K562 (cell line): ENCODE data around the gene SETDB2. TPM values are rescaled to one million over a fixed set of nuclear protein-coding genes. Genes with fewer than 3 reads are reported as not detected.

Experiments
- ASH1L ChIP-seq: fragments of 450-650 bp; IDR thresholded peaks from 2 replicates; pipeline ENCODE4 v1.6.1; 2018; ENCODE audit warnings: borderline replicate concordance, mild to moderate bottlenecking, low read depth; ENCODE audit not compliant: partially characterized antibody
- CC2D1A ChIP-seq: fragments of 450-650 bp; IDR thresholded peaks from 2 replicates; pipeline ENCODE4 v1.6.1; 2017; ENCODE audit warnings: mild to moderate bottlenecking
- EHMT2 ChIP-seq: fragments of 450-650 bp; IDR thresholded peaks from 2 replicates; pipeline ENCODE4 v1.6.1; 2018; ENCODE audit warnings: antibody characterized with exemption
- KDM4B ChIP-seq, 2 experiments: fragments of 450-650 bp in 1 of 2; sonication (generic) in 1 of 2; IDR thresholded peaks; 2 replicates each; pipeline ENCODE4 v1.6.1; 2016 to 2017; ENCODE audit warnings: borderline replicate concordance in 2 of 2, antibody characterized with exemption in 1 of 2, low read depth in 1 of 2, mild to moderate bottlenecking in 1 of 2
- POLR2G ChIP-seq: fragments of 200-400 bp; formaldehyde crosslinking; IDR thresholded peaks from 2 replicates; pipeline ENCODE4 v1.6.1; 2017; ENCODE audit warnings: low read depth, mild to moderate bottlenecking, antibody characterized with exemption, low read length, moderate library complexity
- ZNF707 ChIP-seq: fragments of 250-450 bp; sonication (Bioruptor Pico); conservative IDR thresholded peaks from 2 replicates; pipeline ENCODE4 v1.8.0; 2022; ENCODE audit warnings: inconsistent platforms, mild to moderate bottlenecking, moderate library complexity
- polyA plus RNA-seq, 8 experiments: library from polyadenylated mRNA; depleted of rRNA in 4 of 8; stranded (reverse) in 5 of 8; unstranded in 3 of 8; fragments of >200 nt; fragmentation: Nextera tagmentation in 2 of 8; fragmentation: Illumina TruSeq in 1 of 8; extraction: Ambion mirVana in 2 of 8; extraction: Trizol in 1 of 8; gene quantifications; 2 replicates each; pipeline versions ENCODE4 v1.2.1 to v1.2.3, GENCODE V29; 2011 to 2014; ENCODE audit warnings: inconsistent platforms in 1 of 8, missing spikeins in 1 of 8
- total RNA-seq, 7 experiments: library from RNA; depleted of rRNA in 6 of 7; stranded (reverse); fragments of >200 nt in 6 of 7; fragmentation: Illumina TruSeq in 2 of 7; extraction: Trizol in 2 of 7; gene quantifications; 2 replicates each; pipeline versions ENCODE4 v1.2.1 to v1.2.3, GENCODE V29; 2011 to 2021; ENCODE audit warnings: low replicate concordance in 1 of 7
- TF ChIP-seq, protein P1 (sequence below), 2 experiments: fragments of 450-650 bp; IDR thresholded peaks; 2 replicates each; pipeline ENCODE4 v1.6.1; 2018; ENCODE audit warnings: mild to moderate bottlenecking in 2 of 2, low read depth in 1 of 2; ENCODE audit not compliant: partially characterized antibody in 2 of 2
- TF ChIP-seq, protein P2 (sequence below): fragments of 250-450 bp; sonication (Bioruptor Pico); IDR thresholded peaks from 2 replicates; pipeline ENCODE4 v1.4.0; 2020; ENCODE audit warnings: mild to moderate bottlenecking, moderate library complexity, borderline replicate concordance

Gene SETDB2
- total and polyA plus RNA-seq, 9 of the 15 experiments (the other 6 are each of a cell fraction or from before 2014, with no cell fraction given) = 1.0 to 9.0 (median 6.1) TPM

DNA sequence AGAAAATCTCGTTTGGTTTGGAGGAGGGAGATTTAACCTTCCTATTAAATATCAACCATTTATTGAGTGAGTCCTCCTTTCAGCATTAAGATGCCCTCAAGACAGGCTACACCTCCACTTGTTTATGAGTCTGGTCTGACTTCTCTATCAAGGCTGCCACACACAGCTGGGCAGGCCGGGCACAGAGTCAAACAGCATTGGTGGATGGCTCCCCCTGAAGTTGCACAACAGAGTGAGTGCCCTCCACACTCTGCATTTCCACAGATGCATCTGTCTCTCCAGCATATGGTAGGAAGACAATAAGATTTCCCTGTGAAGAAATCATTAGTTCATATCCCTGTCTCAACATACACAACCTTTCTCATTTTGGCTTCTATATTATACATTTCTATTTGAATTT is 83.0 kb downstream of the SETDB2 start (continued):
- TF ChIP-seq, protein P1, sequence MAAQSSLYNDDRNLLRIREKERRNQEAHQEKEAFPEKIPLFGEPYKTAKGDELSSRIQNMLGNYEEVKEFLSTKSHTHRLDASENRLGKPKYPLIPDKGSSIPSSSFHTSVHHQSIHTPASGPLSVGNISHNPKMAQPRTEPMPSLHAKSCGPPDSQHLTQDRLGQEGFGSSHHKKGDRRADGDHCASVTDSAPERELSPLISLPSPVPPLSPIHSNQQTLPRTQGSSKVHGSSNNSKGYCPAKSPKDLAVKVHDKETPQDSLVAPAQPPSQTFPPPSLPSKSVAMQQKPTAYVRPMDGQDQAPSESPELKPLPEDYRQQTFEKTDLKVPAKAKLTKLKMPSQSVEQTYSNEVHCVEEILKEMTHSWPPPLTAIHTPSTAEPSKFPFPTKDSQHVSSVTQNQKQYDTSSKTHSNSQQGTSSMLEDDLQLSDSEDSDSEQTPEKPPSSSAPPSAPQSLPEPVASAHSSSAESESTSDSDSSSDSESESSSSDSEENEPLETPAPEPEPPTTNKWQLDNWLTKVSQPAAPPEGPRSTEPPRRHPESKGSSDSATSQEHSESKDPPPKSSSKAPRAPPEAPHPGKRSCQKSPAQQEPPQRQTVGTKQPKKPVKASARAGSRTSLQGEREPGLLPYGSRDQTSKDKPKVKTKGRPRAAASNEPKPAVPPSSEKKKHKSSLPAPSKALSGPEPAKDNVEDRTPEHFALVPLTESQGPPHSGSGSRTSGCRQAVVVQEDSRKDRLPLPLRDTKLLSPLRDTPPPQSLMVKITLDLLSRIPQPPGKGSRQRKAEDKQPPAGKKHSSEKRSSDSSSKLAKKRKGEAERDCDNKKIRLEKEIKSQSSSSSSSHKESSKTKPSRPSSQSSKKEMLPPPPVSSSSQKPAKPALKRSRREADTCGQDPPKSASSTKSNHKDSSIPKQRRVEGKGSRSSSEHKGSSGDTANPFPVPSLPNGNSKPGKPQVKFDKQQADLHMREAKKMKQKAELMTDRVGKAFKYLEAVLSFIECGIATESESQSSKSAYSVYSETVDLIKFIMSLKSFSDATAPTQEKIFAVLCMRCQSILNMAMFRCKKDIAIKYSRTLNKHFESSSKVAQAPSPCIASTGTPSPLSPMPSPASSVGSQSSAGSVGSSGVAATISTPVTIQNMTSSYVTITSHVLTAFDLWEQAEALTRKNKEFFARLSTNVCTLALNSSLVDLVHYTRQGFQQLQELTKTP (IDR thresholded peaks at IDR 0.05; ENCODE audit: low read depth in 1 of 2, partially characterized antibody in 2 of 2) = no peak
- TF ChIP-seq ASH1L (no peak), ZNF707 (no peak), EHMT2 (no peak), CC2D1A (no peak), POLR2G (no peak), KDM4B (IDR thresholded peaks at IDR 0.05; ENCODE audit: borderline replicate concordance in 2 of 2, low read depth in 1 of 2) (no peak)
- TF ChIP-seq, protein P2, sequence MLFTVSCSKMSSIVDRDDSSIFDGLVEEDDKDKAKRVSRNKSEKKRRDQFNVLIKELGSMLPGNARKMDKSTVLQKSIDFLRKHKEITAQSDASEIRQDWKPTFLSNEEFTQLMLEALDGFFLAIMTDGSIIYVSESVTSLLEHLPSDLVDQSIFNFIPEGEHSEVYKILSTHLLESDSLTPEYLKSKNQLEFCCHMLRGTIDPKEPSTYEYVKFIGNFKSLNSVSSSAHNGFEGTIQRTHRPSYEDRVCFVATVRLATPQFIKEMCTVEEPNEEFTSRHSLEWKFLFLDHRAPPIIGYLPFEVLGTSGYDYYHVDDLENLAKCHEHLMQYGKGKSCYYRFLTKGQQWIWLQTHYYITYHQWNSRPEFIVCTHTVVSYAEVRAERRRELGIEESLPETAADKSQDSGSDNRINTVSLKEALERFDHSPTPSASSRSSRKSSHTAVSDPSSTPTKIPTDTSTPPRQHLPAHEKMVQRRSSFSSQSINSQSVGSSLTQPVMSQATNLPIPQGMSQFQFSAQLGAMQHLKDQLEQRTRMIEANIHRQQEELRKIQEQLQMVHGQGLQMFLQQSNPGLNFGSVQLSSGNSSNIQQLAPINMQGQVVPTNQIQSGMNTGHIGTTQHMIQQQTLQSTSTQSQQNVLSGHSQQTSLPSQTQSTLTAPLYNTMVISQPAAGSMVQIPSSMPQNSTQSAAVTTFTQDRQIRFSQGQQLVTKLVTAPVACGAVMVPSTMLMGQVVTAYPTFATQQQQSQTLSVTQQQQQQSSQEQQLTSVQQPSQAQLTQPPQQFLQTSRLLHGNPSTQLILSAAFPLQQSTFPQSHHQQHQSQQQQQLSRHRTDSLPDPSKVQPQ (CRISPR knock-in tag) = no peak
